ENCODE measurements around the gene BTRC.

The BTRC gene

DNA sequence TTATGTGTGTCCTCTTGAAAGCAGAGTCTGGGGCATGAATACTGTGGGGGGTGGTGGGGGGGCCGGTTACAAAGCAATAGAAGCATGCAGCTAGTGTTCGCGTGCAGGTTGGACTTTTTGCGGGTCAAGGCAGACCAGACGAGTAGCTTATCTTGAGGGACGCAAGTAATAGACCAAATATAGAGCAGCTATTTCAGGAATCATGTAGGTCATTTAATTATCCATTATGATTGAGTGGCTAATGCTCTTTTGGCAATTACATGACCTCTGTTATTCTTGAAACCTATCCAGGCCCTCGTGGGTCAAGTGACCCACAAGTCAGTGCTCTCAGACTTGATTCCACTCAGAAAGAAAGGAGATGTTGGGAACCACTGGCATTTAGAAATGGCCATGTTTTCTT lies 93.0 kb downstream of the BTRC start:
- H3K4me3 ChIP-seq (ENCODE audit: low read depth, low read length): no peak overlapping the region
- H3K9me3 ChIP-seq (ENCODE audit: control insufficient read depth, insufficient read depth, low read length): no peaks in the 10 kb centered on the region
- H3K36me3 ChIP-seq (ENCODE audit: control insufficient read depth, insufficient read depth, low read length): no peaks in the 10 kb centered on the region
- 0 out of 2 replicates have a peak, but pooled peaks cover 2% of the 10 kb centered on the region for H3K4me1 ChIP-seq (ENCODE audit: control insufficient read depth, insufficient read depth, low read length)
- H3K9ac ChIP-seq (ENCODE audit: low read depth, low read length): no peak overlapping the region
- no peak overlapping the region for H3K27ac ChIP-seq (ENCODE audit: low read depth, low read length)
- no peaks in the 10 kb centered on the region for H3K27me3 ChIP-seq (ENCODE audit: control insufficient read depth, insufficient read depth, low read length)

DNA sequence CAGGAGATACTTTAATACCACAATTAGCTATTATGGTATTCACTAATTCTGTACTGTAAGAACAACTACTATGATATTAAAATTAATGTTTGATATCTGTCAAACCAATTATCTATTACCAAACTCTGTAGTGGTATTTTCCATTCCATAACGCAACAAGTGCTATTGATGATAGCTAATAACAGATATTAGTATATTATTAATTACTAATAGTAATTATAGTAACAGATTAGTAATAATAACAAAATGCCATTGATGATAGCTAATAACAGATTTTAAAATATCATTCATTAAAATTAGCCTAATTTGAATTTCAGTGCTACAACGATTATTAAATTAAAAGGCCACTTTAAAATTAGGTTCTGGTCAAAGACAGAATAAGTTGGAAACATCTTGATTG lies 93.5 kb downstream of the BTRC start:
- Histone ChIP-seq H3K4me1 (ENCODE audit: control insufficient read depth, insufficient read depth, low read length) (no peaks in the 10 kb centered on the region), H3K27me3 (ENCODE audit: control insufficient read depth, insufficient read depth, low read length) (no peaks in the 10 kb centered on the region), H3K27ac (ENCODE audit: low read depth, low read length) (no peak overlapping the region)

DNA sequence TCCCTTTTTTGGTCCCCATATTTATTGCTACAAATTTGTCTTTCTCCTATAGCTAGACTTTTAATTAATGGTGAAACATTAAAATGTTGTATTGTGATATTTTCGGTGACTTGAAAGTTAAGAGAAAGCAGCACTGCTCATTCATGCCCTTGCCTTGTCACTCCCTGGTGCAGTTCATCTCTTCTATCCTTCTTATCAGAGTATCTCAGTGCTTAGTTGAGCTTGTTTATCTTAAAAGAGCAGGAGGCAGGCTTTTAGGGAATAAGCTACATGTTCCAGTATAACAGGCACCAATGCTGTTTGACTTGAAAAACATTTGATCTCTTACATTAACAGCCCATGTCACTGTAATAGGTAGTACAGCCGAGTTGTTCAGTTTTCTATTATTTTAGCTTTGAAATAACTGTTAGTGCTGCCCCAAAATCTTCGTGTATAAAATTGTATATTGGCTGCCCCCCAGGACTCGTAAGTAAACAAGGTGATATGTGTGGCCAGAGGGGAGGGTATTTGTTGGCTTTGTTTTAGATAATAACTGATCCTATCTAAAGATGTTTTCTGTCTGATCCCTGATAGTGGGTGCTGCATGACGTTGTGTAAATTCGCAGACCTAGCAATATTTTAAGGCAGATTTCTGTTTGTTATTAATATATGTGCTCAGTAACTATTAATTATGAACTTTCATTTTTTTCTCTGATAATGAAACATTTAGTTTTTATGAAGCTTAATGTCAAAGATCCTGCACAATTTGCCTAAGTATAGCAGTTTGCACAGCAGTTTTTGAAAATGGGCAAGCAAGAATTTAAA lies 96.5 kb downstream of the BTRC start:
- Histone ChIP-seq H3K4me3 (ENCODE audit: low read depth, low read length) (no peak overlapping the region), H3K36me3 (ENCODE audit: control insufficient read depth, insufficient read depth, low read length) (no peaks in the 10 kb centered on the region), H3K9me3 (ENCODE audit: control insufficient read depth, insufficient read depth, low read length) (no peaks in the 10 kb centered on the region), H3K4me1 (ENCODE audit: control insufficient read depth, insufficient read depth, low read length) (no peaks in the 10 kb centered on the region), H3K27ac (ENCODE audit: low read depth, low read length) (no peak overlapping the region), H3K27me3 (ENCODE audit: control insufficient read depth, insufficient read depth, low read length) (no peaks in the 10 kb centered on the region), H3K9ac (ENCODE audit: low read depth, low read length) (no peak overlapping the region)

More for the DNA sequence above, 93.5 kb downstream of the BTRC start:
- Histone ChIP-seq H3K9ac (ENCODE audit: low read depth, low read length) (no peak overlapping the region), H3K36me3 (ENCODE audit: control insufficient read depth, insufficient read depth, low read length) (no peaks in the 10 kb centered on the region), H3K9me3 (ENCODE audit: control insufficient read depth, insufficient read depth, low read length) (no peaks in the 10 kb centered on the region), H3K4me3 (ENCODE audit: low read depth, low read length) (no peak overlapping the region)

DNA sequence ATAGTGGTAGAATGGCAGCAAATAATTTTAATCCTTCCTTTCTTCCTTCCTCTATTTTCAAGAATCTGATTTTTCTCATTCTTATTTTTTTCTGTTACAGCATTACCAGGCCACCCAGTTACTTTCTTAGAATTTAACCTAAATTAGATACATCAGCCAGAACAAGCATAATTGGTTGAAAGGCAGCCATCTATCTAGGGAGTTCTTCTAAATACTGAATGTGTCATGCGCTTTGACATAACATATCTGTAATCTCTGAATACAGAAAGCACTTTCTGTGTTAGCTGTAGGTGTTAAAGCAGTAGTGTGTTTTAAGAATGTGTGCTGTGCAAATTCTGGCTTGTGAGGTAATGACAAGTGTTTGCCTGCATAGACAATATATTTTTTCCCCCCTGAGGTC lies 97.3 kb downstream of the BTRC start:
- H3K27ac ChIP-seq (ENCODE audit: low read depth, low read length): no peak overlapping the region
- no peaks in the 10 kb centered on the region for H3K36me3 ChIP-seq (ENCODE audit: control insufficient read depth, insufficient read depth, low read length)
- H3K4me1 ChIP-seq (ENCODE audit: control insufficient read depth, insufficient read depth, low read length): no peaks in the 10 kb centered on the region
- H3K9ac ChIP-seq (ENCODE audit: low read depth, low read length): no peak overlapping the region
- no peaks in the 10 kb centered on the region for H3K27me3 ChIP-seq (ENCODE audit: control insufficient read depth, insufficient read depth, low read length)
- H3K9me3 ChIP-seq (ENCODE audit: control insufficient read depth, insufficient read depth, low read length): no peaks in the 10 kb centered on the region
- H3K4me3 ChIP-seq (ENCODE audit: low read depth, low read length): no peak overlapping the region

DNA sequence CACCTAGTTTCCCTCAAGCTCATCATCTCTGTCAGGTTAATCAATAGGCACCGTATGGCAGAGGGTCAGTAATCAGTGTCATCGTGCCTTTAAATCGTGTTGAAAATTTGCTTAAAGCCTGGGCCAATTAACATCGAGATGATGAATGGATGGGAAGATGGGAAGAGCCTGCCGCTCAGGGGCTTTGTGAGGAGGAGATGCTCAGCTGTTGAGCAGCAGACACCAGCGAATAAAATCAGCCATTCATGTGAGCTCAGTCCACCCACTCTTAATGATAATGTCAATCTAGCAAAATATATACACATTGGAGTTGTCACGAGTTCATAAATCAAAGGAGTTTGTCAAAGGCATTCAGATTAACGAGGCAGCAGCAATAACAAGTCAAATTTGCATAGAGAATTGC lies 97.7 kb downstream of the BTRC start:
- H3K9ac ChIP-seq (ENCODE audit: low read depth, low read length): no peak overlapping the region
- no peaks in the 10 kb centered on the region for H3K27me3 ChIP-seq (ENCODE audit: control insufficient read depth, insufficient read depth, low read length)
- no peaks in the 10 kb centered on the region for H3K9me3 ChIP-seq (ENCODE audit: control insufficient read depth, insufficient read depth, low read length)
- no peaks in the 10 kb centered on the region for H3K36me3 ChIP-seq (ENCODE audit: control insufficient read depth, insufficient read depth, low read length)
- no peaks in the 10 kb centered on the region for H3K4me1 ChIP-seq (ENCODE audit: control insufficient read depth, insufficient read depth, low read length)
- H3K27ac ChIP-seq (ENCODE audit: low read depth, low read length): no peak overlapping the region
- no peak overlapping the region for H3K4me3 ChIP-seq (ENCODE audit: low read depth, low read length)

DNA sequence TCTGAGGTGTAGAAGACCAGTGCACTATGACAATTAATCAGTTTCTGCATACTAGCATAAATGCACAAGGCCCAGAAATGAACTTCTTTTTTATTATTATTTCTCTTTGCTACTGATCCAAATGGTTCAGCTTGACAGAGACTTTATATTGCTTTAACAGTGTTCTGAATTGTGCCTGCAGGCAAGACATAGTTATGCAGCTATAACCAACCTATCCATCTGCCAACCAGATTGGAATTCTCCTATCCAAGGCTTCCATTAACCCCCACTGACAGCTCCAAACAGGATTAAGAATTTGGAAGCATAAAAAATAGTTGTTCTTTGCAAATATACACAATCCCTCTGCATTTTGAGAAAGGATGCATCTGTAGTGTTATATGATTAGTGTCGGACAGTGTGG lies 98.2 kb downstream of the BTRC start:
- Histone ChIP-seq H3K36me3 (ENCODE audit: control insufficient read depth, insufficient read depth, low read length) (no peaks in the 10 kb centered on the region), H3K4me1 (ENCODE audit: control insufficient read depth, insufficient read depth, low read length) (no peaks in the 10 kb centered on the region), H3K9me3 (ENCODE audit: control insufficient read depth, insufficient read depth, low read length) (no peaks in the 10 kb centered on the region), H3K4me3 (ENCODE audit: low read depth, low read length) (no peak overlapping the region), H3K27me3 (ENCODE audit: control insufficient read depth, insufficient read depth, low read length) (no peaks in the 10 kb centered on the region), H3K27ac (ENCODE audit: low read depth, low read length) (no peak overlapping the region), H3K9ac (ENCODE audit: low read depth, low read length) (no peak overlapping the region)

DNA sequence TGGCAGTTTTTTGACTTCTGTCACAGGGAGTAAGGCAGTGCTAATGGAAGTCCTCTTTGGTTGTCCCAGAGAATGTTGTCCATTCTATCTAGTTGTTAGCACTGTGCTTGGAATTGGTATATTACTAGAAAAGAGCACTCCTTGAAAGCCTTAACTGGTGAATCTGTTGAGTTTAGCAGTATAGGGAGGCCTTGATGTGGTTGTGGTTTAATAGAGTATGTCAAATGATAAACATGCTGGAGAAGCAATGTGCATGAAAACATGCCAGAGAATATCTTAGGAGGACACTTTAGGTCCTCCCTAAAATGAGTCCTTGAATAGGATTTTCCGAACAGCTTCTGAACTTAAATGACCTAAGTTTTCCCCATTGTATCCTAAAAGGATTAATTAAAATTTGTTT lies 98.6 kb downstream of the BTRC start:
- Histone ChIP-seq H3K4me3 (ENCODE audit: low read depth, low read length) (no peak overlapping the region), H3K27ac (ENCODE audit: low read depth, low read length) (no peak overlapping the region), H3K9me3 (ENCODE audit: control insufficient read depth, insufficient read depth, low read length) (no peaks in the 10 kb centered on the region), H3K36me3 (ENCODE audit: control insufficient read depth, insufficient read depth, low read length) (no peaks in the 10 kb centered on the region), H3K4me1 (ENCODE audit: control insufficient read depth, insufficient read depth, low read length) (no peaks in the 10 kb centered on the region), H3K27me3 (ENCODE audit: control insufficient read depth, insufficient read depth, low read length) (no peaks in the 10 kb centered on the region), H3K9ac (ENCODE audit: low read depth, low read length) (no peak overlapping the region)

DNA sequence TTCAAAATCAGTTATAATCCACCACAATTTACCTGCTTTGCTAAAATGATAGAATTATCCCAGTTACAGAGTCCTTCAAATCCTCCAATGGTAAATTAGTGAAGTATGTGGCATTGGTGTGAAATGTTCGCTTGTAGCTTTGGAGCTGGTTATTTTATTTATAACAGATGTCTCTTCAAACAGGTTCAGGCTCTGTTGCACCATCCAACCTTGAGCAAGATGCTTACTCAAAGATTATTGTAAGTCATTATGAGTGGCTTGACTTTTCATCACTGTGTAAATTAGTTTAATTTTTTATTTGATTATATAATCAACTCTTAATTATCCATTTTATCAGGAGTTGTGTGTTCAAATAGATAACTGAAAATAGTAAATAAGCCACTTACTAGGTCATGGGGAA lies 99.4 kb downstream of the BTRC start:
- Histone ChIP-seq H3K27me3 (ENCODE audit: control insufficient read depth, insufficient read depth, low read length) (no peaks in the 10 kb centered on the region), H3K4me1 (ENCODE audit: control insufficient read depth, insufficient read depth, low read length) (no peaks in the 10 kb centered on the region), H3K4me3 (ENCODE audit: low read depth, low read length) (no peak overlapping the region), H3K27ac (ENCODE audit: low read depth, low read length) (no peak overlapping the region), H3K9ac (ENCODE audit: low read depth, low read length) (no peak overlapping the region), H3K36me3 (ENCODE audit: control insufficient read depth, insufficient read depth, low read length) (no peaks in the 10 kb centered on the region), H3K9me3 (ENCODE audit: control insufficient read depth, insufficient read depth, low read length) (no peaks in the 10 kb centered on the region)

DNA sequence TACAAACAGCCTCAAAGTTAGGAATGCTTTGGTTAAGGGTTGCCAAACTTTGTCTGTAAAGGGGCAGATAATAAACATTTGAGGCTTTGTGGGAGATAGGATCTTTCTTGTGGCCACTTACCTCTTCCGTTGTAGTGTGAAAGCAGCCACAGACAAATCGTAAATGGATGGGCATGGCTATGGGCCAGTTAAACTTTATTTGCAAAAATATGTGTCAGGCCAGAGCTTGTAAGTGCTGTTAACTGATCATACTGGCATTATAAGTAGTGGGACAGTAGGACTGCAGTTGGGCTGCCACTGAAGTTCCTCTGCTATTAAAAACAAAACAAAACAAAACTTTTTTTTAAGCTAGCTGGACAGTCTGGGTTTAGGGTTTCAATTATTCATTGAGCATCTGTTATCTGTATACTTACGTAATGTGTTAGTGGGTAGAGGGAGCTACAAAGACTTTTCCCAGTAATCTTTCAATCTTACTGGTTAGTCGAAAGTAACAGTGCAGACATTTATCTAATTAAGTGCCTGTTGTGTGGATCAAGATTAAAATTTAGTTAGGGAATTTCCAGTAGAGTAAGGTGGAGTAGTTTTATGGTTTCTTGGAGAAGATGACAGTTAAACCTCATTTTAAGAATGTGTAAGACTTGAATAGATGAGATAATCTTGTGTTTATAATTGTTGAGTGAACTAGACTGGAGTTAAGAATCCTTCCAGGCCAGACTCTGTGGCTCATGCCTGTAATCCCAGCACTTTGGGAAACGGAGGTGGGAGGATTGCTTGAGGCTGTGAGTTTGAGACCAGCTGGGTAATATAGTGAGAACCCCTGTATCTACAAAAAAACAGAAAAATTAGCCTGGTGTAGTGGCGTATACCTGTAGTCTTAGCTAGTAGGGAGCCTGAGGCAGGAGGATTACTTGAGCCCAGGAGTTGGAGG lies 100.1 kb downstream of the BTRC start:
- Histone ChIP-seq H3K4me1 (ENCODE audit: control insufficient read depth, insufficient read depth, low read length) (no peaks in the 10 kb centered on the region), H3K9me3 (ENCODE audit: control insufficient read depth, insufficient read depth, low read length) (no peaks in the 10 kb centered on the region), H3K9ac (ENCODE audit: low read depth, low read length) (no peak overlapping the region), H3K27ac (ENCODE audit: low read depth, low read length) (no peak overlapping the region), H3K36me3 (ENCODE audit: control insufficient read depth, insufficient read depth, low read length) (no peaks in the 10 kb centered on the region), H3K27me3 (ENCODE audit: control insufficient read depth, insufficient read depth, low read length) (no peaks in the 10 kb centered on the region), H3K4me3 (ENCODE audit: low read depth, low read length) (no peak overlapping the region)

DNA sequence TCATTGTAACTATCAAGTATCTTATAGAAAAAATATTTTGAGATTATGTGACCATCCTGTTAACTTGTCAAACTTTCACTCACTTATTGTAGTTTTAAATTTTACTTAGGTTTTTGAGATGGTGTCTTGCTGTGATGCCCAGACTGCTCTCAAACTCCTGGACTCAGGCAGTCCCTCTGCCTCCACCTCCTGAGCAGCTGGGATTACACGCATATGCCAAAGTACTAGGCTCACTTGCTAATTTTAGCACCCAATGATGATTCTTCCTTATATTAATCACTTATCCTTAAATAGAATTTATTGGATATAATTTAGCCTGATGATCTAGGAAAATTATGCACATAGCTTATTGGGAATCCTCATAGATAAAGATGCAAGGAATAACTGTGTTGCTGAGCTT lies 104.9 kb downstream of the BTRC start:
- Histone ChIP-seq H3K4me1 (ENCODE audit: control insufficient read depth, insufficient read depth, low read length) (no peaks in the 10 kb centered on the region), H3K27ac (ENCODE audit: low read depth, low read length) (no peak overlapping the region), H3K4me3 (ENCODE audit: low read depth, low read length) (no peak overlapping the region), H3K36me3 (ENCODE audit: control insufficient read depth, insufficient read depth, low read length) (no peaks in the 10 kb centered on the region), H3K9me3 (ENCODE audit: control insufficient read depth, insufficient read depth, low read length) (no peaks in the 10 kb centered on the region), H3K27me3 (ENCODE audit: control insufficient read depth, insufficient read depth, low read length) (no peaks in the 10 kb centered on the region), H3K9ac (ENCODE audit: low read depth, low read length) (no peak overlapping the region)

DNA sequence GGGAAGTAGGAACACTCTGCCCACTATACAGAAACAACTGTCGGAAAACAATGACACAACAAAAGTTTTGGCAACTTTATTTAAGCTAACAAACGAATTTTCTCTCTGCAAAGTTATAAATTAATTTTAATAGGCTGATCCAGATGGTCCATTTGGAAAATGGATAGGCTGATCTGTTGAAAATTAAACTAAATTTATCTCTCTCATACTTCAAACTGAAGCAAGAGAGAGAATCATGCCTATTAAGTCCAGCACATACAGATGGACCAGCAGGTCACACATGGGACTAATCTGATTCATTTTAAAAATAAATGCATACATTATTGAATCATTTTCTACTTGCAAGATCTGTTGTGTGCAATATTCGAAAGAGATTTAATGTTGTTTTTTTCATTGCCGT lies 110.1 kb downstream of the BTRC start:
- Histone ChIP-seq H3K9me3 (ENCODE audit: control insufficient read depth, insufficient read depth, low read length) (no peaks in the 10 kb centered on the region), H3K4me1 (ENCODE audit: control insufficient read depth, insufficient read depth, low read length) (peaks cover 25% of the 10 kb centered on the region), H3K4me3 (ENCODE audit: low read depth, low read length) (no peak overlapping the region), H3K27ac (ENCODE audit: low read depth, low read length) (no peak overlapping the region), H3K36me3 (ENCODE audit: control insufficient read depth, insufficient read depth, low read length) (no peaks in the 10 kb centered on the region), H3K27me3 (ENCODE audit: control insufficient read depth, insufficient read depth, low read length) (no peaks in the 10 kb centered on the region), H3K9ac (ENCODE audit: low read depth, low read length) (no peak overlapping the region)

All from HUES48 (cell line).